ENCODE measurements around the gene AP4E1.

AP4E1 gene

GRCh38 chr15:51051776-51052175, 143.3 kb downstream of the AP4E1 start:
- DNase-seq (ENCODE audit: low read depth): peak; percentile 23

DNA sequence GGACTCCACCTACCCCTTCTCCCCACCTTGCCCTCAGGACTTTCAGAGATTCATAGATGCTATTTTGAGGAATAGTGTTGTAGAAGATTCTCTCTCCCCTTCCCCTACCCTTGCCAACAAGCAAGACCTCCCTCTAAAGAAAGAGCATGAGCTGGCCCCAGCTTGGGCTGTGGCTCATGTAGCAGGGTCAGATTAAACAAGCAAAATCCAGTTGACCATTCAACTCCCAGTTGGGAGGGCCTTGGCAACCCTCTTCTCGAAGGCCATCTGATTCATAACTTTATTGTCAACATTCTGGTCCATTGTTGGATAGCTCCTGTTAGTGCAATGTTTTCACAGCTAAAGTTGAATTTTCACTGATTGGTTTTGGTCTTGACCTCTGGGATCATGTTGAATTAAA, 145.1 kb downstream of the AP4E1 start:
- TF ChIP-seq, protein P1, sequence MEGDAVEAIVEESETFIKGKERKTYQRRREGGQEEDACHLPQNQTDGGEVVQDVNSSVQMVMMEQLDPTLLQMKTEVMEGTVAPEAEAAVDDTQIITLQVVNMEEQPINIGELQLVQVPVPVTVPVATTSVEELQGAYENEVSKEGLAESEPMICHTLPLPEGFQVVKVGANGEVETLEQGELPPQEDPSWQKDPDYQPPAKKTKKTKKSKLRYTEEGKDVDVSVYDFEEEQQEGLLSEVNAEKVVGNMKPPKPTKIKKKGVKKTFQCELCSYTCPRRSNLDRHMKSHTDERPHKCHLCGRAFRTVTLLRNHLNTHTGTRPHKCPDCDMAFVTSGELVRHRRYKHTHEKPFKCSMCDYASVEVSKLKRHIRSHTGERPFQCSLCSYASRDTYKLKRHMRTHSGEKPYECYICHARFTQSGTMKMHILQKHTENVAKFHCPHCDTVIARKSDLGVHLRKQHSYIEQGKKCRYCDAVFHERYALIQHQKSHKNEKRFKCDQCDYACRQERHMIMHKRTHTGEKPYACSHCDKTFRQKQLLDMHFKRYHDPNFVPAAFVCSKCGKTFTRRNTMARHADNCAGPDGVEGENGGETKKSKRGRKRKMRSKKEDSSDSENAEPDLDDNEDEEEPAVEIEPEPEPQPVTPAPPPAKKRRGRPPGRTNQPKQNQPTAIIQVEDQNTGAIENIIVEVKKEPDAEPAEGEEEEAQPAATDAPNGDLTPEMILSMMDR (IDR thresholded peaks at IDR 0.05; ENCODE audit: low read depth, low read length, missing control alignments): no peak
- no peak overlapping the region for H3K4me3 ChIP-seq (ENCODE audit: low read depth, low read length)
- DNase-seq (ENCODE audit: low read depth): no peak
- in situ Hi-C loops (cut with HindIII; ENCODE audit: low sequenced_read_pairs): no loop called here

More at GRCh38 chr15:51051776-51052175, 143.3 kb downstream of the AP4E1 start:
- TF ChIP-seq, protein P1 (IDR thresholded peaks at IDR 0.05; ENCODE audit: low read depth, low read length, missing control alignments): no peak
- no peak overlapping the region for H3K4me3 ChIP-seq (ENCODE audit: low read depth, low read length)
- in situ Hi-C loops (cut with HindIII; ENCODE audit: low sequenced_read_pairs): no loop called here

- TF ChIP-seq, protein P1 (IDR thresholded peaks at IDR 0.05; ENCODE audit: low read depth, low read length, missing control alignments): no peak
- no peak for DNase-seq (ENCODE audit: low read depth)
- in situ Hi-C loops (cut with HindIII; ENCODE audit: low sequenced_read_pairs): no loop called here
- no peak overlapping the region for H3K4me3 ChIP-seq (ENCODE audit: low read depth, low read length)
These were observed 146.1 kb downstream of the AP4E1 start for GRCh38 chr15:51054535-51054934.
